Upper lobe of left lung (tissue), 6 donors: ENCODE data around the gene RSPO1. TPM values are rescaled to one million over a fixed set of nuclear protein-coding genes. Genes with fewer than 3 reads are reported as not detected.
A peak's percentile ranks its signal among the peaks of the same experiment; 100 is the strongest.

Experiments used
- ATAC-seq, 2 donors: fragments of 200-7000 bp; cut with Tn5 transposase; one replicate each; pipeline ENCODE4 v1.9.1; 2022; ENCODE audit warnings: mild to moderate bottlenecking in 2 of 2, moderate library complexity in 2 of 2; ENCODE audit not compliant: low FRiP score in 2 of 2
- DNase-seq, 2 donors: peaks; one replicate each; pipeline ENCODE4 v3.0.0-alpha.2; 2019 to 2020
- H3K27ac ChIP-seq, 4 donors: fragments of 200-600 bp; sonication (generic); one replicate each; pipeline ENCODE4 v1.5.1; 2016 to 2019
- H3K27me3 ChIP-seq, 4 donors: fragments of 200-600 bp; sonication (generic); one replicate each; pipeline ENCODE4 v1.5.1; 2017 to 2019
- H3K36me3 ChIP-seq, 4 donors: fragments of 200-600 bp; sonication (generic); one replicate each; pipeline ENCODE4 v1.5.1; 2016 to 2019
- H3K4me1 ChIP-seq, 4 donors: fragments of 200-600 bp; sonication (generic); one replicate each; pipeline ENCODE4 v1.5.1; 2018 to 2019
- H3K4me3 ChIP-seq, 4 donors: fragments of 200-600 bp; sonication (generic); one replicate each; pipeline ENCODE4 v1.5.1; 2017 to 2019; ENCODE audit warnings: mild to moderate bottlenecking in 2 of 4, moderate library complexity in 1 of 4
- H3K9me3 ChIP-seq, 4 donors: fragments of 200-600 bp; sonication (generic); one replicate each; pipeline ENCODE4 v1.5.1; 2018 to 2019
- EP300 ChIP-seq, 4 donors: sonication (generic); formaldehyde crosslinking; IDR thresholded peaks; one replicate each; pipeline ENCODE4 v1.5.1; 2017; ENCODE audit warnings: antibody characterized with exemption in 4 of 4, control low read depth in 2 of 4
- POLR2A ChIP-seq, 4 donors: fragments of 450-650 bp; IDR thresholded peaks; one replicate each; pipeline ENCODE4 v1.5.1; 2016 to 2017; ENCODE audit warnings: antibody characterized with exemption in 4 of 4, mild to moderate bottlenecking in 2 of 4
- POLR2AphosphoS5 ChIP-seq, 2 donors: sonication (generic); formaldehyde crosslinking; IDR thresholded peaks; one replicate each; pipeline ENCODE4 v1.5.1; 2017; ENCODE audit warnings: antibody characterized with exemption in 2 of 2
- WGBS, 2 donors: methylation state at CpG; one replicate each; pipeline ENCODE4 v1.1.5; 2017 to 2018; 5-methylcytosine and 5-hydroxymethylcytosine counted together
- total RNA-seq, 6 donors: library from RNA; depleted of rRNA in 4 of 6; stranded (reverse); fragments of >200 nt in 4 of 6; gene quantifications; one replicate each; pipeline versions ENCODE4 v1.1.0 to v1.2.1, GENCODE V29; 2016 to 2021
- TF ChIP-seq, protein P1 (sequence below), 6 experiments: fragments of 450-650 bp in 4 of 6; fragments of 200-600 bp in 2 of 6; sonication (generic) in 2 of 6; IDR thresholded peaks; one replicate each; pipeline ENCODE4 v1.5.1; 2016 to 2019; ENCODE audit warnings: antibody characterized with exemption in 6 of 6
- donor health status: DM: no; HTN: no; CAD: no; lungs with moderate emphysema.
- donor health status: DM: no; HTN: yes; CAD: no; lungs with severe emphysema.

RSPO1 gene
- total RNA-seq, 6 donors from 2014 or later: 0.98 to 5.4 (median 3.5) TPM

GRCh38 chr1:37657620-37658412 lies 23.1 kb upstream of the RSPO1 start:
- TF ChIP-seq, protein P1, sequence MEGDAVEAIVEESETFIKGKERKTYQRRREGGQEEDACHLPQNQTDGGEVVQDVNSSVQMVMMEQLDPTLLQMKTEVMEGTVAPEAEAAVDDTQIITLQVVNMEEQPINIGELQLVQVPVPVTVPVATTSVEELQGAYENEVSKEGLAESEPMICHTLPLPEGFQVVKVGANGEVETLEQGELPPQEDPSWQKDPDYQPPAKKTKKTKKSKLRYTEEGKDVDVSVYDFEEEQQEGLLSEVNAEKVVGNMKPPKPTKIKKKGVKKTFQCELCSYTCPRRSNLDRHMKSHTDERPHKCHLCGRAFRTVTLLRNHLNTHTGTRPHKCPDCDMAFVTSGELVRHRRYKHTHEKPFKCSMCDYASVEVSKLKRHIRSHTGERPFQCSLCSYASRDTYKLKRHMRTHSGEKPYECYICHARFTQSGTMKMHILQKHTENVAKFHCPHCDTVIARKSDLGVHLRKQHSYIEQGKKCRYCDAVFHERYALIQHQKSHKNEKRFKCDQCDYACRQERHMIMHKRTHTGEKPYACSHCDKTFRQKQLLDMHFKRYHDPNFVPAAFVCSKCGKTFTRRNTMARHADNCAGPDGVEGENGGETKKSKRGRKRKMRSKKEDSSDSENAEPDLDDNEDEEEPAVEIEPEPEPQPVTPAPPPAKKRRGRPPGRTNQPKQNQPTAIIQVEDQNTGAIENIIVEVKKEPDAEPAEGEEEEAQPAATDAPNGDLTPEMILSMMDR (IDR thresholded peaks at IDR 0.05): no peak
- TF ChIP-seq POLR2AphosphoS5 (IDR thresholded peaks at IDR 0.05) (no peak), EP300 (IDR thresholded peaks at IDR 0.05) (no peak), POLR2A (IDR thresholded peaks at IDR 0.05) (no peak)
- Histone ChIP-seq H3K27ac (no peak overlapping the region), H3K4me1 (no peaks in the 10 kb centered on the region), H3K9me3 (no peaks in the 10 kb centered on the region), H3K4me3 (no peak overlapping the region), H3K27me3 (peaks cover 0 to 12% (median 0%) of the 10 kb centered on the region in 4 donors), H3K36me3 (no peaks in the 10 kb centered on the region)
- 70 to 75% methylated on average over 4 to 14 of the region's 14 CpGs for WGBS, 2 donors
- no peak for DNase-seq
- no peak for ATAC-seq

DNA sequence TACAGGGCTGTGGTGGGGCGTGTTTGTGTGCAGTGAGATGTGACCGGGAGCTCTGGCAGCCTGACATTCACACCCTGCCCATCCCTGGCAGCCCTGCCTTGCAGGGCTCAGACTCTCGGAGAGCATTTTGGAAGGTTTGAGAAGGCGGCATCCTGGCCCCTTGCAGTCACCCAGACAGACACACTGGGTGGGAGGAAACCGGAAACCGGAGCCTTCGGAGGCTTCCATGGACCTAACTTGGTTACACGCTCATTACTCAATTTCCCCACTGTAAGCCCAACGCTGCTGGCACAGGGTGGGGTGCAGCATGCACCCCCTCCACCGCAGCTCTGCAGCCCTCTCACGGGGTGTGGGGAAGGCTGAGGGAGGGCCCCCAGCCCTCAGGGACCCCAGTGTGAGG lies 22.2 kb upstream of the RSPO1 start:
- peak in 1 of 2 donors; percentile 27 for DNase-seq
- H3K9me3 ChIP-seq: no peaks in the 10 kb centered on the region
- no peak for ATAC-seq
- H3K27me3 ChIP-seq: peaks cover 0 to 12% (median 0%) of the 10 kb centered on the region in 4 donors
- TF ChIP-seq, protein P1 (IDR thresholded peaks at IDR 0.05): no peak
- no peak for TF ChIP-seq EP300 (IDR thresholded peaks at IDR 0.05)
- no peak for TF ChIP-seq POLR2A (IDR thresholded peaks at IDR 0.05)
- no peak for TF ChIP-seq POLR2AphosphoS5 (IDR thresholded peaks at IDR 0.05)
- H3K4me1 ChIP-seq: no peaks in the 10 kb centered on the region
- 53 to 77% methylated on average over 3 to 11 of the region's 11 CpGs for WGBS, 2 donors
- no peaks in the 10 kb centered on the region for H3K36me3 ChIP-seq
- H3K4me3 ChIP-seq: no peak overlapping the region
- H3K27ac ChIP-seq: no peak overlapping the region

- H3K27me3 ChIP-seq: peaks cover 0 to 10% (median 0%) of the 10 kb centered on the region in 4 donors
- 57 to 58% methylated on average over 2 to 7 of the region's 7 CpGs for WGBS, 2 donors
- no peak overlapping the region for H3K27ac ChIP-seq
- no peaks in the 10 kb centered on the region for H3K36me3 ChIP-seq
- no peaks in the 10 kb centered on the region for H3K9me3 ChIP-seq
- no peak overlapping the region for H3K4me3 ChIP-seq
- no peaks in the 10 kb centered on the region for H3K4me1 ChIP-seq
- ATAC-seq (no peak), DNase-seq (no peak)
- TF ChIP-seq POLR2AphosphoS5 (IDR thresholded peaks at IDR 0.05) (no peak), EP300 (IDR thresholded peaks at IDR 0.05) (no peak), POLR2A (IDR thresholded peaks at IDR 0.05) (no peak)
- TF ChIP-seq, protein P1 (IDR thresholded peaks at IDR 0.05): no peak
These were observed 21.3 kb upstream of the RSPO1 start for GRCh38 chr1:37656026-37656425.

DNA sequence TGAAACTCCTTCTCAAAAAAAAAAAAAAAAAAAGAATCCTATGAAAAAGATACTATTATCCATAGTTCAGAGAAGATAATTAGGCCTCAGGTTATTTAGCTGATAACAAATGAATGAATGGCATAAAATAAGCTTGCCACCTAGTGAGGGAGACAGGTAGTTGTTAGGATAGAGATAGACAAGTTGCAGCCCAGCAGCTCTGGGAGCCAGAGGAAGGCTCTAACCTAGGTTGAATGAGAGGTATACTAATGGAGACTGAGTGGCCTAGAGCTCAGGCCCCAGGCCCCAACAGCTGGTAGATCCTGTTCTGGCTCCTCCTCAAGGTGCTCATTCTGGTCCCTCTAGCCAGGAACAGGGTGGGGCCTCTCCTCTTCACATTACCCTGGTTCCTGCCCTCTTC lies 20.6 kb upstream of the RSPO1 start:
- no peak for ATAC-seq
- H3K9me3 ChIP-seq: no peaks in the 10 kb centered on the region
- no peaks in the 10 kb centered on the region for H3K4me1 ChIP-seq
- no peak for DNase-seq
- no peaks in the 10 kb centered on the region for H3K36me3 ChIP-seq
- H3K27ac ChIP-seq: no peak overlapping the region
- no peak overlapping the region for H3K4me3 ChIP-seq
- peaks cover 0 to 3% (median 0%) of the 10 kb centered on the region in 4 donors for H3K27me3 ChIP-seq
- TF ChIP-seq POLR2AphosphoS5 (IDR thresholded peaks at IDR 0.05) (no peak), EP300 (IDR thresholded peaks at IDR 0.05) (no peak), POLR2A (IDR thresholded peaks at IDR 0.05) (no peak)
- TF ChIP-seq, protein P1 (IDR thresholded peaks at IDR 0.05): no peak

DNA sequence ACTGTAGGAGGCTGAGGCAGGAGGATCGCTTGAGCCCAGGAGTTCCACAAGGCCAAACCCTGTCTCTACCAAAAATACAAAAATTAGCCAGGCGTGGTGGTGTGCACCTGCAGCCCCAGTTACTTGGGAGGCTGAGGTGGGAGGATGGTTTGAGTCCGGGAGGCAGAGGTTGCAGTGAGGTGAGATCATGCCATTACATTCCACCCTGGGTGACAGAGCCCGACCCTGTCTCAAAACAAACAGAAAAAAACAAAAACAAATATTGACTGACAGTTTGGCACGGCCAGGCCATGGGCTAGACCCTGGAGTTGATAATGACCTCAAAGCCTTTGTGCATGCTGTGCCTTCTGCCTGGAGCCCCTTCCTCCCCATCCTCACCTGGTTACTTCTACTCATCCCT lies 19.2 kb upstream of the RSPO1 start:
- ATAC-seq: no peak
- H3K27ac ChIP-seq: no peak overlapping the region

More for the DNA sequence above, 19.2 kb upstream of the RSPO1 start:
- Histone ChIP-seq H3K4me3 (no peak overlapping the region), H3K4me1 (no peaks in the 10 kb centered on the region), H3K36me3 (no peaks in the 10 kb centered on the region), H3K27me3 (no peaks in the 10 kb centered on the region), H3K9me3 (no peaks in the 10 kb centered on the region)
- WGBS, 2 donors: 70 to 71% methylated on average over 5 of the region's 5 CpGs
- no peak for DNase-seq
- TF ChIP-seq EP300 (IDR thresholded peaks at IDR 0.05): no peak
- TF ChIP-seq, protein P1 (IDR thresholded peaks at IDR 0.05): no peak
- no peak for TF ChIP-seq POLR2AphosphoS5 (IDR thresholded peaks at IDR 0.05)
- TF ChIP-seq POLR2A (IDR thresholded peaks at IDR 0.05): no peak
